ENCODE results near the gene EPB41L4B. TPM values are rescaled to one million over a fixed set of nuclear protein-coding genes. Genes with fewer than 3 reads are reported as not detected.

EPB41L4B gene
- total RNA-seq, 1 donor from 2014 or later: 19.3 TPM

DNA sequence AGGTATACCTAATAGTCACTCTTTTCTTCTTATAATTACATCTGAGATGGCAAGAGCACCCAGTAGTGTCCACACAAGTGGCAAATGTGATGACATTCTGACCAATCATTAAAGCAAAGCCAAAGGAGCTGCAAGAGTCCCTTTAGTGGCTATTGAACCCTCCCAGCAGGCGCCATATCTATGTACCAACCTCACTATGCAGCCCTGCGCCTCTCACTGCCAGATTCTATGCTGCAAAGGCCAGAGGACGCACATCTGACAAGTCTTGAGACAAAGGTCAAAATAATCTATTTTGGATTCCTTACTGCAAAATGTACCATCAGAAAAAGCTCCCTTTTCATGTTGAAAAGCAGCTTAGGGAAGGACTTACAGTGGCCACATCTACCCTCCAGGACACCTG lies 47.0 kb downstream of the EPB41L4B start:
- no peak overlapping the region for H3K27ac Mint-ChIP-seq (ENCODE audit: unreplicated experiment)
- peaks cover 8% of the 10 kb centered on the region for H3K4me1 Mint-ChIP-seq (ENCODE audit: unreplicated experiment)
- no peaks in the 10 kb centered on the region for H3K27me3 Mint-ChIP-seq (ENCODE audit: unreplicated experiment)
- TF ChIP-seq CTCF (IDR thresholded peaks at IDR 0.05): no peak
- no peak for DNase-seq (ENCODE audit: extremely low spot score, unreplicated experiment)
- H3K36me3 Mint-ChIP-seq (ENCODE audit: unreplicated experiment): peaks cover 10% of the 10 kb centered on the region
- H3K9me3 Mint-ChIP-seq (ENCODE audit: unreplicated experiment): no peaks in the 10 kb centered on the region
- H3K4me3 Mint-ChIP-seq (ENCODE audit: unreplicated experiment): no peak overlapping the region

- no peak for TF ChIP-seq CTCF (IDR thresholded peaks at IDR 0.05)
- DNase-seq (ENCODE audit: extremely low spot score, unreplicated experiment): no peak
- no peaks in the 10 kb centered on the region for H3K27me3 Mint-ChIP-seq (ENCODE audit: unreplicated experiment)
Observed at GRCh38 chr9:109272745-109273144, 48.1 kb downstream of the EPB41L4B start.

GRCh38 chr9:109272045-109272444 lies 48.8 kb downstream of the EPB41L4B start:
- Mint-ChIP-seq H3K9me3 (ENCODE audit: unreplicated experiment) (peaks cover 4% of the 10 kb centered on the region), H3K36me3 (ENCODE audit: unreplicated experiment) (peaks cover 5% of the 10 kb centered on the region), H3K4me1 (ENCODE audit: unreplicated experiment) (peaks cover 8% of the 10 kb centered on the region), H3K27me3 (ENCODE audit: unreplicated experiment) (no peaks in the 10 kb centered on the region), H3K4me3 (ENCODE audit: unreplicated experiment) (no peak overlapping the region), H3K27ac (ENCODE audit: unreplicated experiment) (no peak overlapping the region)
- DNase-seq (ENCODE audit: extremely low spot score, unreplicated experiment): no peak
- no peak for TF ChIP-seq CTCF (IDR thresholded peaks at IDR 0.05)

More at GRCh38 chr9:109272745-109273144, 48.1 kb downstream of the EPB41L4B start:
- Mint-ChIP-seq H3K4me1 (ENCODE audit: unreplicated experiment) (peaks cover 8% of the 10 kb centered on the region), H3K4me3 (ENCODE audit: unreplicated experiment) (no peak overlapping the region), H3K36me3 (ENCODE audit: unreplicated experiment) (peaks cover 7% of the 10 kb centered on the region), H3K27ac (ENCODE audit: unreplicated experiment) (no peak overlapping the region), H3K9me3 (ENCODE audit: unreplicated experiment) (no peaks in the 10 kb centered on the region)

DNA sequence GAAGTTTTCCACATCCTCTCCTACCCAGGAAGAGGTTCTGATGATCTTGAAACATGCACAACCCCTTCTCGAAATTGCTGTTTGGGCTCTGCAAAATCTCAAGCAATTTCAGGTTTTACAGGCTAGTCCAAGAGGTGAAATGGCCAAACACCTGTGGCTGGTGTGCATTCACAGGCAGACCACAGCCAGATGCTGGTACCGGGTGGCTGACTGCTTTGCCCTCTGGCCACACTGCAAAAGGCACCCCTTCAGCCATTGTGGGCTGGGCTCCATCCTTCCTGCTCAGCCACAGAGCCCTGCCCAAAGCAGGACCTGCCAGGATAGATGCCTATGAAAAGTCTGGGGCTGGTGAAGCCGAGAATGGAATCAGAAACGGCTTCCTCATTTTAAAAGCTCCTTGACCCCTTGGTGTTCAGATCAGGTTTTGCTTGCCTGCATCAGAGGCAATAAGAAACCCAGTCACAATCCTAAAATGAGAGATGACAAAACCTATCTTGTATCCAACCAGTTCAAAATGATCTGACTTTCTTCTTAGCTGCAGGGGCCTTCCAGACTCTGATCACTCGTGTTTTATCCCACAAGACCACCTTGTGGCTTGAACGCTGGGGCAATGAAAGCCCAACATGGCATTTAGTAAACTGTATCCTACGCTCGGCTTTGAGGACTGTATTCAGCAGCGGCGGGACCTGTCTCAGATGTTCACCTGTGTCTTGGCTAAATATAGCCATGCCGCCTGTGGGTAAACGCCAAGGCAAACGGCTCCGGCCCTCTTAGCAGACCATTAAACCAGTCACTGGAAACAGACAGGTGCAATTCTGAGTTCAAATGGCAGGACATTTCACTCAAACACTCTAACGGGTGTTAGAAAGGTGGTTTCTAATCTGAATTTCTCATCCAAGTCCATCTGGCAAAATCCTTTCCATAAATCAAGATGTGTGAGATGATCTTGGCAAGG lies 49.6 kb downstream of the EPB41L4B start:
- no peak for TF ChIP-seq CTCF (IDR thresholded peaks at IDR 0.05)
- Mint-ChIP-seq H3K36me3 (ENCODE audit: unreplicated experiment) (peaks cover 10% of the 10 kb centered on the region), H3K4me1 (ENCODE audit: unreplicated experiment) (peaks cover 8% of the 10 kb centered on the region), H3K27ac (ENCODE audit: unreplicated experiment) (no peak overlapping the region), H3K4me3 (ENCODE audit: unreplicated experiment) (no peak overlapping the region), H3K27me3 (ENCODE audit: unreplicated experiment) (no peaks in the 10 kb centered on the region), H3K9me3 (ENCODE audit: unreplicated experiment) (peaks cover 5% of the 10 kb centered on the region)
- no peak for DNase-seq (ENCODE audit: extremely low spot score, unreplicated experiment)

DNA sequence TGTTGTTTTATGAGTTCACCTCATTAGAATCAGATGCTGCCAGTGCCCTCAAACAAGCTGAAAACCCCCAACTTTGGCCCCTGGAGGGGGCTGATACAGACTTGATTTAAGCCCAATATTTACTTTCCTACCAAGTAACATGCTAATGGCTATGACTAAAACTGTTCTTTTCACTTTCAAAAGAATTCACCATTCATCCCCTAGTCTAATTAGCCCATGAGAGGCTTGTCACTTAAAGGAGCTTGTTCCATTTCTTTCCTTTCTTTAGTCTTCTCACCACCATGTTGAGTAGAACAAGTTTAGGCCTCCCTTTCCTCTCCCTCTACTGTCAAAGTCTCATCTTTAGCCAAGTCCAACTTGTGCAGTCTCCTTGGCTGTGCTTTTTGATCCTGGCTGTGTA lies 50.4 kb downstream of the EPB41L4B start:
- Mint-ChIP-seq H3K27ac (ENCODE audit: unreplicated experiment) (no peak overlapping the region), H3K9me3 (ENCODE audit: unreplicated experiment) (peaks cover 5% of the 10 kb centered on the region), H3K4me1 (ENCODE audit: unreplicated experiment) (peaks cover 8% of the 10 kb centered on the region), H3K36me3 (ENCODE audit: unreplicated experiment) (peaks cover 10% of the 10 kb centered on the region), H3K27me3 (ENCODE audit: unreplicated experiment) (no peaks in the 10 kb centered on the region), H3K4me3 (ENCODE audit: unreplicated experiment) (no peak overlapping the region)
- DNase-seq (ENCODE audit: extremely low spot score, unreplicated experiment): no peak
- no peak for TF ChIP-seq CTCF (IDR thresholded peaks at IDR 0.05)
